K562 (cell line): ENCODE measurements around the gene CACNA2D4. TPM values are rescaled to one million over a fixed set of nuclear protein-coding genes. Genes with fewer than 3 reads are reported as not detected.

Experiments used
- CTCFL ChIP-seq: IDR thresholded peaks from 2 replicates; pipeline ENCODE4 v1.6.1; 2011; ENCODE audit warnings: borderline replicate concordance, low read depth, mild to moderate bottlenecking, moderate library complexity, low read length; ENCODE audit not compliant: insufficient read depth, poor library complexity, severe bottlenecking
- DIDO1 ChIP-seq: fragments of 450-650 bp; IDR thresholded peaks from 2 replicates; pipeline ENCODE4 v1.6.1; 2016; ENCODE audit warnings: low read depth, missing biosample characterization, missing genetic modification characterization
- EP300 ChIP-seq: IDR thresholded peaks from 2 replicates; pipeline ENCODE4 v1.6.1; 2012; ENCODE audit warnings: low read length, improper control_type of control experiment
- FUS ChIP-seq: fragments of 200-400 bp; formaldehyde crosslinking; optimal IDR thresholded peaks from 2 replicates; pipeline ENCODE3; 2017; ENCODE audit warnings: low read depth, low read length
- MYC ChIP-seq, 2 experiments: fragments of 250-450 bp in 1 of 2; sonication (Bioruptor Pico) in 1 of 2; IDR thresholded peaks; 2 replicates each; pipeline versions ENCODE4 v1.5.1 to v1.6.1; 2012 to 2021; ENCODE audit warnings: low read depth in 2 of 2, borderline replicate concordance in 1 of 2, improper control_type of control experiment in 1 of 2, low read length in 1 of 2, mild to moderate bottlenecking in 1 of 2, moderate library complexity in 1 of 2
- TBP ChIP-seq: optimal IDR thresholded peaks from 2 replicates; pipeline ENCODE3; 2011; ENCODE audit warnings: low read depth, low read length, improper control_type of control experiment
- VEZF1 ChIP-seq: fragments of 200-800 bp; sonication (Bioruptor generic); IDR thresholded peaks from 2 replicates; pipeline ENCODE4 v1.6.1; 2017; ENCODE audit warnings: missing genetic modification characterization, missing compliant biosample characterization
- ZFP30 ChIP-seq: fragments of 250-450 bp; sonication (Bioruptor Pico); IDR thresholded peaks from 2 replicates; pipeline ENCODE4 v1.8.0; 2022; ENCODE audit warnings: moderate library complexity, mild to moderate bottlenecking, inconsistent platforms, borderline replicate concordance
- polyA plus RNA-seq, 8 experiments: library from polyadenylated mRNA; depleted of rRNA in 4 of 8; stranded (reverse) in 5 of 8; unstranded in 3 of 8; fragments of >200 nt; fragmentation: Nextera tagmentation in 2 of 8; fragmentation: Illumina TruSeq in 1 of 8; extraction: Ambion mirVana in 2 of 8; extraction: Trizol in 1 of 8; gene quantifications; 2 replicates each; pipeline versions ENCODE4 v1.2.1 to v1.2.3, GENCODE V29; 2011 to 2014; ENCODE audit warnings: inconsistent platforms in 1 of 8, missing spikeins in 1 of 8
- total RNA-seq, 7 experiments: library from RNA; depleted of rRNA in 6 of 7; stranded (reverse); fragments of >200 nt in 6 of 7; fragmentation: Illumina TruSeq in 2 of 7; extraction: Trizol in 2 of 7; gene quantifications; 2 replicates each; pipeline versions ENCODE4 v1.2.1 to v1.2.3, GENCODE V29; 2011 to 2021; ENCODE audit warnings: low replicate concordance in 1 of 7

The CACNA2D4 gene
- total and polyA plus RNA-seq, 9 of the 15 experiments (the other 6 are each of a cell fraction or from before 2014, with no cell fraction given) = 0.04 to 0.69 (median 0.40) TPM; not detected in 3

- TF ChIP-seq ZFP30 (CRISPR knock-in tag) (no peak), DIDO1 (tag) (no peak), EP300 (0 out of 2 replicates have a peak, but pooled peaks have one; percentile 10), MYC (IDR thresholded peaks at IDR 0.05; ENCODE audit: low read depth, low read length) (peak; percentile 14; the same call in 1 of the 2 replicates), MYC (CRISPR knock-in tag; IDR thresholded peaks at IDR 0.05; ENCODE audit: borderline replicate concordance, low read depth) (no peak), FUS (no peak), CTCFL (no peak), VEZF1 (CRISPR knock-in tag) (peak; percentile 55; the same call in 1 of the 2 replicates), TBP (peak; percentile 89)
Measured at GRCh38 chr12:1916371-1917171, 1.9 kb downstream of the CACNA2D4 start (continued).
